Ovary (tissue), 9 donors: ENCODE results near the gene SLC25A51. TPM values are rescaled to one million over a fixed set of nuclear protein-coding genes. Genes with fewer than 3 reads are reported as not detected.

Experiments used
- DNase-seq, 5 donors: peaks; one replicate each; pipeline ENCODE4 v3.0.0-alpha.2; 2019 to 2020
- H3K27ac ChIP-seq, 2 donors: fragments of 200-600 bp; one replicate each; pipeline versions ENCODE4 v1.5.1 to v1.8.0; 2019 to 2022
- H3K27me3 ChIP-seq: fragments of 200-600 bp; one replicate; pipeline ENCODE4 v1.8.0; 2022
- H3K36me3 ChIP-seq: fragments of 200-600 bp; sonication (generic); one replicate; pipeline ENCODE4 v1.5.1; 2019
- H3K4me1 ChIP-seq: one replicate; pipeline ENCODE4 v1.8.1; 2013; ENCODE audit warnings: mild to moderate bottlenecking, moderate library complexity; ENCODE audit not compliant: insufficient read depth
- H3K4me3 ChIP-seq: fragments of 200-600 bp; sonication (generic); one replicate; pipeline ENCODE4 v1.5.1; 2017
- H3K9me3 ChIP-seq, 2 donors: fragments of 200-600 bp in 1 of 2; sonication (generic) in 1 of 2; one replicate each; pipeline versions ENCODE4 v1.5.1 to v1.8.1; 2013 to 2019; ENCODE audit warnings: mild to moderate bottlenecking in 1 of 2, moderate library complexity in 1 of 2
- EP300 ChIP-seq: sonication (generic); formaldehyde crosslinking; IDR thresholded peaks from one replicate; pipeline ENCODE4 v1.6.1; 2017; ENCODE audit warnings: antibody characterized with exemption
- POLR2A ChIP-seq: fragments of 450-650 bp; IDR thresholded peaks from one replicate; pipeline ENCODE4 v1.6.1; 2017; ENCODE audit warnings: antibody characterized with exemption, mild to moderate bottlenecking, moderate library complexity
- WGBS, 3 donors: extraction: QIAGEN DNeasy Blood & Tissue Kit in 1 of 3; methylation state at CpG; one replicate each; pipeline versions ENCODE4 v1.1.5 to v1.1.7; 2013 to 2017; 5-methylcytosine and 5-hydroxymethylcytosine counted together
- intact Hi-C, 4 donors: fragments of 100-400 bp; cut with DNase I; formaldehyde crosslinking; loops; one replicate each; pipeline versions ENCODE4 v1.11.0 to v1.15.1; 2022 to 2023
- polyA plus RNA-seq, 2 donors: library from polyadenylated mRNA; stranded (reverse); fragments of 200-250 nt in 1 of 2; fragments of 350-450 nt in 1 of 2; fragmentation: Illumina TruSeq in 1 of 2; extraction: RNeasy Lipid Tissue Mini Kit (QIAGEN cat#74804) in 1 of 2; gene quantifications; one replicate each; pipeline ENCODE4 v1.2.3, GENCODE V29; 2013 to 2014
- total RNA-seq, 7 donors: library from RNA; depleted of rRNA in 2 of 7; stranded (reverse); fragments of >200 nt in 2 of 7; fragmentation: NEBNext Ultra II Directional in 3 of 7; extraction: Animal tissue kit (Norgen Biotek cat#: 25700) in 3 of 7; gene quantifications; one replicate each; pipeline versions ENCODE4 v1.1.0 to v1.2.4, GENCODE V29; 2016 to 2023
- TF ChIP-seq, protein P1 (sequence below), 3 donors: fragments of 450-650 bp in 2 of 3; fragments of 200-600 bp in 1 of 3; IDR thresholded peaks; one replicate each; pipeline versions ENCODE4 v1.5.1 to v1.8.0; 2016 to 2022; ENCODE audit warnings: antibody characterized with exemption in 3 of 3, mild to moderate bottlenecking in 1 of 3
- donor health status: DM: no; HTN: no; CAD: no; lungs with moderate emphysema.
- donor health status: DM: no; HTN: no; CAD: no.
- donor health status: Bipolar disorder and iron deficiency.
- donor health status: DM: yes; HTN: yes; CAD: no.
- donor health status: DM: no; HTN: no; CAD: no.
- donor health status: DM: yes; HTN: yes; CAD: no.

Gene SLC25A51
- total and polyA plus RNA-seq, 9 donors, result 5.1 to 24.1 (median 20.6) TPM

- H3K27ac ChIP-seq, result no peak overlapping the region
- no peaks in the 10 kb centered on the region for H3K27me3 ChIP-seq
- 97 to 100% (median 99%) methylated on average over 2 of the region's 2 CpGs for WGBS, 3 donors
- no peak for TF ChIP-seq POLR2A
- TF ChIP-seq, protein P1, sequence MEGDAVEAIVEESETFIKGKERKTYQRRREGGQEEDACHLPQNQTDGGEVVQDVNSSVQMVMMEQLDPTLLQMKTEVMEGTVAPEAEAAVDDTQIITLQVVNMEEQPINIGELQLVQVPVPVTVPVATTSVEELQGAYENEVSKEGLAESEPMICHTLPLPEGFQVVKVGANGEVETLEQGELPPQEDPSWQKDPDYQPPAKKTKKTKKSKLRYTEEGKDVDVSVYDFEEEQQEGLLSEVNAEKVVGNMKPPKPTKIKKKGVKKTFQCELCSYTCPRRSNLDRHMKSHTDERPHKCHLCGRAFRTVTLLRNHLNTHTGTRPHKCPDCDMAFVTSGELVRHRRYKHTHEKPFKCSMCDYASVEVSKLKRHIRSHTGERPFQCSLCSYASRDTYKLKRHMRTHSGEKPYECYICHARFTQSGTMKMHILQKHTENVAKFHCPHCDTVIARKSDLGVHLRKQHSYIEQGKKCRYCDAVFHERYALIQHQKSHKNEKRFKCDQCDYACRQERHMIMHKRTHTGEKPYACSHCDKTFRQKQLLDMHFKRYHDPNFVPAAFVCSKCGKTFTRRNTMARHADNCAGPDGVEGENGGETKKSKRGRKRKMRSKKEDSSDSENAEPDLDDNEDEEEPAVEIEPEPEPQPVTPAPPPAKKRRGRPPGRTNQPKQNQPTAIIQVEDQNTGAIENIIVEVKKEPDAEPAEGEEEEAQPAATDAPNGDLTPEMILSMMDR (IDR thresholded peaks at IDR 0.05), result no peak
- TF ChIP-seq EP300, result no peak
- H3K4me1 ChIP-seq, result peaks cover 18% of the 10 kb centered on the region
- no peaks in the 10 kb centered on the region for H3K36me3 ChIP-seq
- H3K9me3 ChIP-seq, result no peaks in the 10 kb centered on the region
- intact Hi-C loops, result loop anchor here in 1 of 4 donors (10.0 kb wide), 1 partner anchor 124 kb away; the partner anchor contains the start of gene SHB
- no peak for DNase-seq
- no peak overlapping the region for H3K4me3 ChIP-seq
These were observed 37.3 kb upstream of the SLC25A51 start for GRCh38 chr9:37941253-37941652.

GRCh38 chr9:37939575-37940095 is 35.7 kb upstream of the SLC25A51 start:
- 82 to 90% (median 86%) methylated on average over 6 of the region's 6 CpGs for WGBS, 3 donors
- intact Hi-C loops, result loop anchor here in 1 of 4 donors (10.0 kb wide), 1 partner anchor 125 kb away; the partner anchor contains the start of gene SHB

DNA sequence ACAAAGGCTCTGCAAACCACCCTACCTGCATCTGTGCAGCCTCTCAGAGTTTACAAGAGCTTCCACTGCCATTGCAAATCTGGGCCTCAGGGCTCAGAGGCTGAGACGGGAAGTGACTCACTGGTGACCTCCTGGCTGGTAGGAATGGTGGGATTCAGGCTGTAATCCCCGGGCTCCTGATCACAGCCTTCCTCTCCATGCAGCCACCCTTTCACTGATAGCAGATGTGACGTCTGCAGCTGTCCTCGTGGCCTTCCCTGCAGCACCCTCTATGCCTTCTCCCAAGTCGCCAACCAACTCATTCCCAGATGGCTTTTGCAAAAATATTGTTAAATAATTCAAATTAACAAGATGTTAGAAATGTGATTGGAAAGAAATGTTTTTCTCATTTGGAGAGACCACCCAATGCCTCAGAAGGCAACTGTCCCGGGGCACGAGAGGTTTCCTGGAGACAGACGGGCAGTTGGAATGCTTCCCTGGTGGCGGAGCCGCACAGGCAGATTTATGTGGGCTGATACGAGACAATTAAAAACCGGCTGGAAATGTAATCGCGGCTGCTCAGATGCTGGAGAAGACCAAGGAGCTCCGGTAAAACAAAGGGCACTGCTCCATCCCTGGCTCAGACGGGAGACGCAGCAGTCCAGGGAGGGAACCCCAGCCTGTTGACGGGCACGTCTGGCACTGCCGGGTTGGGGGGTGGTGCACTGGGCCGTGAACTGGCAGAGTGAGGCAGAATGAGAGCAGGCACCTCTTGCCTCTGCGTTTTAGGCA is 34.4 kb upstream of the SLC25A51 start:
- Histone ChIP-seq H3K4me3 (no peak overlapping the region), H3K9me3 (no peaks in the 10 kb centered on the region), H3K36me3 (no peaks in the 10 kb centered on the region), H3K27ac (no peak overlapping the region), H3K4me1 (peaks cover 12% of the 10 kb centered on the region), H3K27me3 (no peaks in the 10 kb centered on the region)
- intact Hi-C loops, result no loop called here
- WGBS, 3 donors, result 8 to 23% (median 16%) methylated on average over 18 to 22 of the region's 22 CpGs
- TF ChIP-seq, protein P1 (IDR thresholded peaks at IDR 0.05), result no peak
- TF ChIP-seq POLR2A, result no peak
- TF ChIP-seq EP300, result no peak
- DNase-seq, result peak in 1 of 5 donors; percentile 33

More at GRCh38 chr9:37939575-37940095, 35.7 kb upstream of the SLC25A51 start:
- H3K4me3 ChIP-seq, result no peak overlapping the region
- TF ChIP-seq, protein P1 (IDR thresholded peaks at IDR 0.05), result no peak
- no peak for TF ChIP-seq POLR2A
- TF ChIP-seq EP300, result no peak
- H3K4me1 ChIP-seq, result peaks cover 18% of the 10 kb centered on the region
- no peaks in the 10 kb centered on the region for H3K36me3 ChIP-seq
- H3K9me3 ChIP-seq, result no peaks in the 10 kb centered on the region
- H3K27me3 ChIP-seq, result no peaks in the 10 kb centered on the region
- no peak for DNase-seq
- H3K27ac ChIP-seq, result no peak overlapping the region

GRCh38 chr9:37937366-37937765 is 33.4 kb upstream of the SLC25A51 start:
- intact Hi-C loops, result no loop called here
- 84 to 91% (median 85%) methylated on average over 9 of the region's 9 CpGs for WGBS, 3 donors
- H3K27me3 ChIP-seq, result no peaks in the 10 kb centered on the region
- no peak for DNase-seq
- H3K4me3 ChIP-seq, result no peak overlapping the region
- TF ChIP-seq POLR2A (no peak), EP300 (no peak)
- TF ChIP-seq, protein P1 (IDR thresholded peaks at IDR 0.05), result no peak
- H3K4me1 ChIP-seq, result peaks cover 10% of the 10 kb centered on the region
- H3K9me3 ChIP-seq, result no peaks in the 10 kb centered on the region
- H3K27ac ChIP-seq, result no peak overlapping the region
- no peaks in the 10 kb centered on the region for H3K36me3 ChIP-seq
